ENCODE measurements around the gene UBE2V1. TPM values are rescaled to one million over a fixed set of nuclear protein-coding genes. Genes with fewer than 3 reads are reported as not detected.

UBE2V1 gene
- polyA plus RNA-seq, 1 experiment: 101 TPM

GRCh38 chr20:50043573-50044352, 69.2 kb downstream of the UBE2V1 start:
- Histone ChIP-seq H3K27me3 (ENCODE audit: control insufficient read depth, insufficient read depth, low read length) (no peaks in the 10 kb centered on the region), H3K4me3 (ENCODE audit: low read depth, low read length) (no peak overlapping the region), H3K36me3 (ENCODE audit: control insufficient read depth, insufficient read depth, low read length) (no peaks in the 10 kb centered on the region)
- DNase-seq (ENCODE audit: low read depth): no peak
- POLR2A ChIA-PET: no interaction called here
- CTCF ChIA-PET: no interaction called here
- no peak for TF ChIP-seq CTCF (IDR thresholded peaks at IDR 0.05; ENCODE audit: insufficient read depth, low read depth, low read length)

GRCh38 chr20:50042370-50043313, 70.3 kb downstream of the UBE2V1 start:
- no peaks in the 10 kb centered on the region for H3K36me3 ChIP-seq (ENCODE audit: control insufficient read depth, insufficient read depth, low read length)
- POLR2A ChIA-PET: no interaction called here
- H3K27me3 ChIP-seq (ENCODE audit: control insufficient read depth, insufficient read depth, low read length): no peaks in the 10 kb centered on the region
- no peak overlapping the region for H3K4me3 ChIP-seq (ENCODE audit: low read depth, low read length)
- TF ChIP-seq CTCF (IDR thresholded peaks at IDR 0.05; ENCODE audit: insufficient read depth, low read depth, low read length): no peak
- no peak for DNase-seq (ENCODE audit: low read depth)
- CTCF ChIA-PET: no interaction called here

- no peaks in the 10 kb centered on the region for H3K27me3 ChIP-seq (ENCODE audit: control insufficient read depth, insufficient read depth, low read length)
- ChIA-PET CTCF (interaction anchor here (2.7 kb wide), 1 partner anchor 30 kb away, joined by 8 read pairs; no protein-coding TSS in a partner anchor), POLR2A (no interaction called here)
- TF ChIP-seq CTCF (IDR thresholded peaks at IDR 0.05; ENCODE audit: insufficient read depth, low read depth, low read length): no peak
- no peaks in the 10 kb centered on the region for H3K36me3 ChIP-seq (ENCODE audit: control insufficient read depth, insufficient read depth, low read length)
- no peak overlapping the region for H3K4me3 ChIP-seq (ENCODE audit: low read depth, low read length)
- no peak for DNase-seq (ENCODE audit: low read depth)
Measured at GRCh38 chr20:50041246-50041873, 71.6 kb downstream of the UBE2V1 start.

DNA sequence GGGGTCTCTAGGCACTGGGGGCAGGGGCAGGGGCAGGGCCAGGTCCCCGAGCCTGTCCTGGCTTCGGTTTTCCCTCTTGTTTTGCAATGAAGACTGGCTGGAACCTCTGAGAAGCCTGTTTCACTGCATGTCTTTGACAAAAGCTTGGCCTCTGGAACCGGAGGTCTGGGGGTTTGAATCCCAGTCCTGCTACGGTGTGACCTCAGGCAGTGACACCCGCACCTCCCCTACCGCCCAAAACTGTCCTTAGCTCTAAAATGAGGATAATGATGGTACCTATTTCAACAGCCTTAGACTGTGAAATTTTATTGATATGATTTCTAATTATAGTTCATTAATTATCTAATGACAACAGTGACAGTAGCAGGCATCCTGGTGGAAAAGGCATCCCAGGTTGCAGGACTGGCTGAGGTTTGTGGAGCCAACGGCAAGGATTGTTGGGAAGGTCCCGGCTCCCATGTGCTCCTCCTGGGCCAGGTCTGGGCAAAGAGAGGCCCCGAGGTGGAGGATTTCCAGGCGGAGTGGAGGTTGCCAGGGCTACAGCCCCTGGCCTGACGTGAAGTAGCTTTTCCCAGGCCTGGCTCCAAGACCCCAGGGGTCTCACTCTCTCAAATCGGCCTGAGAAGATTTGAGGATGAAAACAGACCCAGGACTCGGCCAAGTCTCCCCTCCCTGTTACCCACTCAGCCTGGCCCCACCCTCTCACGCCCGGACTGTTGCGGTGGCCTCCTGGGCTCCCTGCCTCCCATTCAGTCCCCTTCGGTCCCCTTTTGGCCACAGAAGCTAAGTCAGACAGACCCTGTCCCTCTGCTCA, 72.3 kb downstream of the UBE2V1 start:
- no peak for DNase-seq (ENCODE audit: low read depth)
- CTCF ChIA-PET: interaction anchor here (2.7 kb wide), 1 partner anchor 31 kb away, joined by 8 read pairs; no protein-coding TSS in a partner anchor
- POLR2A ChIA-PET: no interaction called here

More for the DNA sequence above, 72.3 kb downstream of the UBE2V1 start:
- TF ChIP-seq CTCF (IDR thresholded peaks at IDR 0.05; ENCODE audit: insufficient read depth, low read depth, low read length): no peak
- H3K27me3 ChIP-seq (ENCODE audit: control insufficient read depth, insufficient read depth, low read length): no peaks in the 10 kb centered on the region
- H3K4me3 ChIP-seq (ENCODE audit: low read depth, low read length): no peak overlapping the region
- H3K36me3 ChIP-seq (ENCODE audit: control insufficient read depth, insufficient read depth, low read length): no peaks in the 10 kb centered on the region

Measured in BJ (cell line).